ENCODE results near the gene MAB21L4. TPM values are rescaled to one million over a fixed set of nuclear protein-coding genes. Genes with fewer than 3 reads are reported as not detected.

Gene MAB21L4
- total RNA-seq, 1 donor from 2014 or later, result not detected

DNA sequence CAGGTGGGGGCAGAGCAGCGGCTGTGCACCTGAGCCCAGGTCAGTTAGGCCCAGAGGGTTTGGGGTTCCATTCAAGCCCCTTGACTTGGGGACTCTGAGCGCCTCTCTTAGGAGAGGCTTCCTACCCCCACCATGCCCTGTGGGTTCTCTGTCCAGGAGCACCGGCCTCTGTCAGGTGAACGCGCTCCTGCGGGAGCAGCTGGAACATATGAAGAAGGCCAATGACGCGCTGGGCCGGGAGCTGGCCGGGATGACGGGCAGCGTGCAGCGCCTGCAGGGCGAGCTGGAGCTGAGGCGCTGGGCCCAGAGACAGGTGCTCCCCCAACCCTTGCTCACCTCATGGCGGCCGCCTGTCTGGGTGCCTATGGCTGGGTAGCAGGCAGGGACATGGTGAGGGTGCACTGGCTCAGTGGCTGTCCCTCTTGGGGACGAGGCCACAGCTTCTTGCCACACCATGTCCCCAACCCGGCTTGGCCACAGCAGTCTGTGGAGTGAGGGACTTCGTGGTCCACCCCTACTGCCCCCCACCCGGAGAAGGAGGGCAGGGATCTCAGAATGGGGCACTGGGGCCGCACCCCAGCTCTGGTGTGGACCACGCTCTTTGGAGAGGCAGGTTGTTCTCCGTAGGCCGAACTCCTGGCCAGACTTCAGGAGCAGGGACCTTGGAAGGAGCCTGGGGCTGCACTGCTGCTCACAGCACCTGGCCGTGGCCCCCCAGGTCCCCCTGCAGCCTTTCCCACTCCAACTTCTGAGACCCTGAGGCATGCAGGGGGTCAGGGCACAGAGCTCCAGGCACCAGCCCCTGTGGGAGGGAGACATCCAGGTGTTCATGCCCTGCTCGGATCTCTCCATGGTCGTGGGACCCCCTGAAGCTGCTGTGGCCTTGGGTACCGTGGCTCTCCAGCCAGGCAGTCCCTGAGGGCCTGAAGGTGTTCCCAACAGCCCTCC is 29.9 kb upstream of the MAB21L4 start:
- no peak for DNase-seq (ENCODE audit: low read depth in 2 of 2)

DNA sequence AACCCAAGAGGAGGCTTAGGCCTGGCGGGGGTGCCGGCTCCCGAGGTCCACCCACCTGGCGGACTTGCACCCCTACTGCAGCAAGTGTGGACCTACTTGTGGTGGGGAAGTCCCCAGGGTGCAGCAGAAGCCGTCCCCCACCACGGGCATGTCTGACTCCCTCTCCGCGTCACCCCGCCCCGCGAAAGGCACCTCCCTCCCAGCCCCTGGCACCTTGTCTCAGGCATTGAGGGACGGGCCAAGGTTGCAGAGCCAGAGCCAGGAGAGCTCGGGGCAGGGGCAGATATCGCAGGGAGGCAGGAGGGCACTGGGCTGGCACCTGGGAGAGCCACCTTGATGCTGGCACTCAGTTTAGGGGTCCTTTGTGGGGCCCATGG is 29.2 kb upstream of the MAB21L4 start:
- DNase-seq (ENCODE audit: low read depth in 2 of 2), result no peak

DNA sequence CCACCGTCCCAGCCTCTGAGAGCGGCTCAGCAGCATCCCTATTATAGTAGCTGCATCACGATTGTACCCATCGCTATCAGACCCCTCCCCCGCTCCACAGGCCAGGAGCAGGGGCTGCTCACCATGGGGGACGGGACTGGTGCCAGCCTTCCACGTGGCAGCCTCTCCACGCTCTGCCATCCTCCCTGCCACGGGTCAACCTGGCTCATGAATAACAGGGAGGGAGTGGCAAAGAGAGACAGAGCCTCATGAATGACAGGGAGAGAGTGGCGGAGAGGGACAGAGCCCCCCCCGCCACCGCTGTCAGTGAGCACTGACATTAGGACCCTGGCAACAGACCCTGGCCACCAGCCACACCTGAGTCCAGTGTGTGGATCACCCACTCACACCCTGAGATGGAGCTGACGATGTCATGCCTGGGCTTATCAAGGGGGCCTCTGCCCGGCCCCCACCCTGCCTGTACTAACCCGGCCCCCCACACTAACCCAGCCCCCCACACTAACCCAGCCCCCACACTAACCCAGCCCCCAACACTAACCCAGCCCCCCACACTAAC is 27.1 kb upstream of the MAB21L4 start:
- DNase-seq (ENCODE audit: low read depth in 2 of 2), result no peak

DNA sequence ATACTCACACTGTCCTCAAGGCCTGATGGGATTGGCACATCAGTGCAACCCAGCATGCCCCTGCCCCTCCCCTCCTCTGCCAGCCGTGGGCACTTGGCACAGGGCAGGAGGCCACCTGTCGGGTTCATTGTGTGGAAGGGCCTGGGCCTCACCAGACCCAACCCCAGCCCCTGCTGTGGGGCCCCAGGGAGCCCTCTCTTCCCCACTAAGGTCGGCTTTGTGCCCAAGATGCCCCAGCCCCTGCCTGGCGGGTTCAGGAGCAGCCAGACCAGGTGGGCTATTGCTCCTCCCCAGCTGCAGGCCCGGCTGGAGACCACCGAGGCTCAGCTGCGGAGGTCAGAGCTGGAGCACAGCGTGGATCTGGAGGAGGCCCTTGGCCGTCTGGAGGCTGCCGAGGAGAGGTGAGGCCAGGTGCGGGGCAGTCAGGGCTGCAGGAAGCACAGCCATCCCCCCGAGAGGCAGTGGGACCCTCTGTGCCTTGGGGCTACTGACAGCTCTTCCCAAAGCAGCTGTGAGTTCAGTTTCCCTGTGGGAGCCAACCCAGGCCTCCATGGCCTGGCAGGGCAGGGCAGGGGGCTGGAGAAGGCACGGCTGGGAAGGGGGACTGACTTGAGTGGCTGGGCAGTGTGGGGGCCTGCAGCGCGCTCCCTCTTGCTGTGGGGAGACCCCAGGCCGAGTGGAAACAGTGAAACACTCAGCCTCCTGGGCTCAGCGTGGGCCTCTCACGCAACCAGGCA is 26.5 kb upstream of the MAB21L4 start:
- DNase-seq (ENCODE audit: low read depth in 2 of 2), result no peak

DNA sequence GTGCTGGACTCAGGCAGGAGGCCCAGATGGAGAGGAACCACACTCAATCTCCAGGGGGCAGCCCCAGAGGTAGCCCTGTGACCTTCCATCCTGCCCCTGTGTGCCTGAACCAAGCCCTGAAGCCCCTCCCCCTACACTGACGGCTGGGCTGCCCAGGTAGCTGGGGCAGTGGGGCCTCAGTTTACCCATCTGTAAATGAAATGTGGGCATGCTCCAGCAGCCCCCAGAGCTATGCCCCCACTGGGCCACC is 26.0 kb upstream of the MAB21L4 start:
- DNase-seq (ENCODE audit: low read depth in 2 of 2), result no peak

DNA sequence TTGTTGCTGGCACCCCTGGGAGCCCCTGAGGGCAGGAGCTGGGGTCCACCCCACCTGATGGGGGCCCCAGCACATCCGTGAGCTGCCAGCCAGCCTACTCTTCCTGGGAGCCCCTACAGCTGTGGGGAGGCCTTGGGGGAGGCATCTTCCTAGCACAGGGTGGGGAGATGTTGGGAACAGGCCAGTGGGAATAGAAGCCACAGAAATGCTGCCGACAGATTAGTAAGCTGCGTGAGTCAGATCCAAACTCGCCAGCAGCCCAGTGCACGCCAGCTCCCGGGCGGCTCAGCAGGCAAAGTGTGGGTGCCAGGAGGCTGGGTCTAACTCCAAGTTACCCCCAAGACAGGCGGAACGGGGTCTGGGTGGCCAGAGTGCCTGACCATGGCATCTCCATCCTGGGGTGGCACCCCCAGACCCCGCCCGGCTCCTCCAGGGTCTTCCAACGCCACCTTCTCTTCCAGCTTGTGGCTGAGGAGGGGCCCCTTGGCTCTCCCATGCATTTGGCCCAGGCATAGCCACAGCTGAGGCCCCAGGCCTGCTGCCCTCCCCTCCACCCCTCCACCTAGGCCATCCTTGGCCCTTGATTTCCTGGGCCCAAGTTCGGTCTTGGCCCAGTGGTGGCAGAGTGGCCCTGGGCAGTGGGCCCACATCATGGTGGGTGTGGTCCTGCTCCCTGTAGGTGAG is 25.5 kb upstream of the MAB21L4 start:
- no peak for DNase-seq (ENCODE audit: low read depth in 2 of 2)

DNA sequence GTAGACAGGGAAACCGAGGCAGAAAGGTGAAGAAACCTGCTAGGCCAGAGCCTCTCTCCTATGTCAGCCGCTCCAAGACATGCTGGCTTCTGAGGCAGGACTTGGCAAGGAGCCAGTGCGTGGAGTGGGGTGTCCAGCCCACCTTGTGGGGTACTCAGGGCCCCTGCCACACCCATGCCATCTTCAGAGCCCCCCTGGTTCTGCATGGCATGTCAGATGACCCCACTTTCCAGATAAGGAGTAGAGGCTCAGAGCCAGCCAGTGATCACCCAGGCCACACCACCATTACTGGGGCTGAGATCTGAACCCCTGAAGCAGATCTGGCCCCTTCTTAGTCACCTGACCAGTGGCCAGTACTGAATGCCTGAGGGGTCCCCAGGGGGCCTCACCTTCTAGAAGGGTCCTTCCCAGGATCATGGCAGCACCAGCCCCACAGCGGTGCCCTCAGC is 24.9 kb upstream of the MAB21L4 start:
- DNase-seq (ENCODE audit: low read depth in 2 of 2), result no peak

DNA sequence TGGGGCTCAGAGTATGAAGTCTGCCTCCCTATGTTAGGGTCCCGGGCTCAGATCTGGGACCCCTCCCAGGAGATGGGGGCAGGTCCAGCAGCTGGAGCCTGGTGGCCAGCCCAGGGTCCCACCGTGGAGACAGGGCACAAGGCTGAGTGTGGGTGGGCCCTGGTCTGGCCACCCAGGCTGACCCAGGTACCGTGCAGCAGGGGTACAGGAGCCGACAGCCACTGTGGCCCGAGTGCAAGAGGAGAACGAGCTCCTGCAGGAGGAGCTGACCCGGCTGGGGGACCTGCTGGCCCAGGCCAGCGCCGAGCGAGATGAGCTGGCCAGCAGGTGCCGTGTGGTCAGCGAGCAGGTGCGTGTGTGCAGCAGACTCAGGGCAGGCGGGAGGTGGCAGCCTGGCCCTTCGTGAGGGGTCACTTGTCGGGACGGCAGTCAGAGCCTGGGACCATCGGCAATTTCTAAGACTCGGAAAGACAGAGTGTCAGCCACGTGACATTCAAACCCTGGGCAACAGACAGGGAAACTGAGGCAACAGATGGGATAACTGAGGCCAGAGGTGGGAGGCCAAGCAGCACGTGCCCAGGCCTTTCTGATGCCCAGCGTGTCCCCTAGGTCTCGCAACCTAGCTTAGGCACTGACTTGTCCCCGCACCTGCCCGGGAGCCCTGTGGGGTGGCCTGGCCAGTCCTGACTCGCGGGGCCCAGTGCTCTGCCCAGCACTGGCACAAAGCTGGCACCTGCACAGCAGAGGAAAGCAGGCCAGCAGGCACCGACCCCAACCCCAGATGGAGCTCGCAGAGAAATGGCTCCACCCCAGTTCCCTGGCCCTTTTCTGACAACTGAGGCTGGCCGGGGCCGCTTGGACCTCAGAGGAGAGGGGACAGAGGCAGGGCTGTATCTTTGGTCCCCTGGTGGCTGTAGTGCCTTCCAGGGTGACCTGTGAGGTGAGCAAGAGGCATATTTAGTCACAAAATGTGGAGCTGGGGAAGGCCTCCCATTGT is 24.1 kb upstream of the MAB21L4 start:
- no peak for DNase-seq (ENCODE audit: low read depth in 2 of 2)

DNA sequence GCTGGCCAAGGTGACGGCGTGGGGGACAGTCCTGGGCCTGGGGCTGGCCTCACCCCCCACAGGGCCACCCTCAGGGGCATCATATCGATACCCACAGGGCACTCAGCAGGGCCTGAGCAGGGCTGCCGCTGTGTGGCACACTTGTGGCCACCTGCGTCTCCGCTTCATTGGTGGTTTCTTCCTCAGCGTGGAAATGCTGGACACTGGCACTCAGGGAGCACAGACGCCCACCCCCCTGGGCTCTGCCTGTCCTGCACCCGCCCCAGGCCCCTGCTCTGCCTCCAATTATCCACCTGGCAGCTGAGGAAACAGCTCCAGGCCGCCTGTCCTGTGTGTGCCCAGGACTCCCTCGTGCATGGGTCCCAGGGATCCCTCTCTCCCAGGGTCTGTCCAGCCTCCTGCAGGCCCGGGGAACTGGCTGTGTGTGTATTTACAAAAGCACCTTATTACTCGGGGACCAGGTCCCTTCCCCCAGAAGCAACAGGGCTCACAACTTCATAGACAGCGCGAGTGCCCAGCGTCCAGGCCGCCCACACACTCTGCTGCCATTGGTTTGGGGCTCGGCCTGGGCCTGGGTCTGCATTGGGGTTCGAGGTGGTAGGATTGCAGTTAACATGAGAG is 23.3 kb upstream of the MAB21L4 start:
- no peak for DNase-seq (ENCODE audit: low read depth in 2 of 2)

DNA sequence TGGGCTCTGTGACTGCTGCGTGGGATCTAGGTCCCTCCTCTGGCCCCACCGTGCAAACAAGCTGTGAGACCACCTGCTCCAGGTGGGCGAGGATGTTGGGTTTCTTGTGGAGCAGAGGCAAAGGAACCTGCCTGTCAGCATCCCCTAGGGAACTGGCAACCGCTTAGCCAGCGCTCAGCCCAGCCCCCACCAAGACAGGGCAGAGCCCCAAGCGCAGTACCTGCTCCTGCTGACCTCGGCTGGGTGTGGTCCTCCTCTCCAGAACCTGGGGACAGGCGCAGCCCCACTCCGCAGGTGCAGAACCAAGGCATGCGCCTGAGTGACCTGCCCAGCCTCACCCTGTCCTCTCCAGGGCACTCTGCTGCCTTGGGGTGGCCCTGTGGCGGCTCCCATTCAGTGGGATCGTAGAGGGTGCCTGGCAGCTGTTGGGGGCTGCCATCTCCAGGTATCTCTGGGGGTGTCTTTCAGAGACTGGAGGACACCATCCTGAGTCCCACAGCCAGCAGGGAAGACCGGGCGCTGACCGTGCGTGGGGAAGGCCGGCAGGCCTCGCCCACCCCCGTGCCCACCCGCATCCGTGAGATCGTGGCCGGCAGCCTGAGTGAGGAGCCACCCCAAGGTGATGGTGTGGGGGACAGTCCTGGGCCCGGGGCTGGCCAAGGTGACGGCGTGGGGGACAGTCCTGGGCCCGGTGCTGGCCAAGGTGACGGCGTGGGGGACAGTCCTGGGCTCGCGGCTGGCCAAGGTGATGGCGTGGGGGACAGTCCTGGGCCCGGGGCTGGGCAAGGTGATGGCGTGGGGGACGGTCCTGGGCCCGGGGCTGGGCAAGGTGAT is 22.5 kb upstream of the MAB21L4 start:
- no peak for DNase-seq (ENCODE audit: low read depth in 2 of 2)

DNA sequence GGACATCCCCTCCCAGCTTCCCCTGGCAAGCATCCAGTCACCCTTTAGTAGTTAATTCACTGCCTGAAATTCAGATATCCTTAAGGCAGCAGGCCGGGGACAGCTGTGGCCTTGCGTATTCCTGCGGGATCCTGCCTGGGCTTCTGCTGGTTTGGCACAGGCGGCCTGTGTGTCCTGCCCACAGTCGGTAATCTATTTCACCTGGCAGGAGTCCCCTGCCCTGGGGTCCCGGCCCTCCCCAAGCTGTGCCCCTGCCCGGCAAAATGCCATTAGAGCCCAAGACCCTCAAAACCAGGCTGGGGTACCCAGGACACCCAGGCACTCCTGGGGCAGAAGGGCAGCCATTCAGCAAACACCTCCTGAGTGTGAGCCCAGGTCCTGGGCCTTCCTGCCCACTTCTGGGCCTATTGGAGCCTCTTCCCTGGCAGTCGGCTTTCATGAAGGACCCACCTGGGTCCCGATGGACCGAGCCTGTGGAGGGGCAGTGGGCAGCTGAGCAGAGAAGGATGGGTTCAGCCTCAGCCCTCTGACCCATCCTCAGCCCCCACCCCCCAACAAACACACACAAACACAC is 21.8 kb upstream of the MAB21L4 start:
- no peak for DNase-seq (ENCODE audit: low read depth in 2 of 2)

DNA sequence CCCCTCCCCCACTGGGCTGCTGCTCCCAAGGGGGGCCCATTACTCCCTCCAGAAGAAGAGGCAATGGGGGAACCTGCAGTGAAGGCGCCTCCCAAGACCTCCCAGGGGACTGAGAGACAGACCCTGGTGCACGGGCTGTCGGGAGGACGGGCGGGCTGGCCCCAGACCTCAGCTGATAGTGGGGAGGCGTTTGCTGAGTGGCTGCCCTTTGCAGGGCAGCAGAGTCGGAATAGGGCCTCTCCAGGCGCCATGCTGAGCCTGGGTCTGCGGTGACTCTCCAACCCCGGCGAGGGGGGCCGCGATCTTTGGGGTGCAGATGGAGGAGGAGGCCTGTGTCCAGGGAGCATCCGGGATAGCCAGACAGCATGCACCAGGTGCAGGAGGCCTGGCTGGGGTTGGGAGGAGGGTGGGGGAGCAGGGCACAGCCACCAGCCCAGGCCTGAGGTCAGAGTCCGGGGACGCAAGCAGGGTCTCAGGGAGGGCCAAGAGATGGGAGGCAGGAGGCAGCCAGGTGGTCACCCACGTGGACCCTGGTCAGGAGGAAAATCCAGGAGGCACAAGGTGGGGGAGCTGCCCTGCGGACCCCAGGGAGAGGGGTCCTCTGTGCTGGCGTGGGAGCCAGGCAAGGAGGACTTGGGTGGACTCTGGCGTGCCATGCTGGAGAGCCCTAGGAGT is 21.2 kb upstream of the MAB21L4 start:
- no peak for DNase-seq (ENCODE audit: low read depth in 2 of 2)

DNA sequence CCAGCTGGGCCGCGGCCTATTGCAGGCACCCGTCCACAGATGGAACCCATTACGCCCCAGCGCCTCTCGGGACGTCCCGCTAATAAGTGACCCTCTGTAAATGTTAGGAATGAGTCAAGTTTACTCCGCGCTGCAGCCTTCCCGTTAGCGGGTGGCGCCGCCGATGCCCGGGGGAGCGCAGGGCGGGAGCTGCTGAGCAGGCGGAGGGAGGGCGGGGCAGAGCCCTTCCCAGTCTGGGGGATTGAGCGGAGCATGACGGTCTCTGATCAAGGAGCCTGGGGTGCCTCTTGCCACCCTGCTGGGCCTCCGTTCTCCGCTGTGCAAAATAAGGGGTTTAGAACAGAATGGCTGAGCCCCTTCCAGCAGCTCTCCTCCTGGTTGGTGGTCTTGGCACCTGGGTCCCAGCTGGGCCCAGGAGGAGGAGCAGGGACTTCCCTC is 20.6 kb upstream of the MAB21L4 start:
- no peak for DNase-seq (ENCODE audit: low read depth in 2 of 2)

DNA sequence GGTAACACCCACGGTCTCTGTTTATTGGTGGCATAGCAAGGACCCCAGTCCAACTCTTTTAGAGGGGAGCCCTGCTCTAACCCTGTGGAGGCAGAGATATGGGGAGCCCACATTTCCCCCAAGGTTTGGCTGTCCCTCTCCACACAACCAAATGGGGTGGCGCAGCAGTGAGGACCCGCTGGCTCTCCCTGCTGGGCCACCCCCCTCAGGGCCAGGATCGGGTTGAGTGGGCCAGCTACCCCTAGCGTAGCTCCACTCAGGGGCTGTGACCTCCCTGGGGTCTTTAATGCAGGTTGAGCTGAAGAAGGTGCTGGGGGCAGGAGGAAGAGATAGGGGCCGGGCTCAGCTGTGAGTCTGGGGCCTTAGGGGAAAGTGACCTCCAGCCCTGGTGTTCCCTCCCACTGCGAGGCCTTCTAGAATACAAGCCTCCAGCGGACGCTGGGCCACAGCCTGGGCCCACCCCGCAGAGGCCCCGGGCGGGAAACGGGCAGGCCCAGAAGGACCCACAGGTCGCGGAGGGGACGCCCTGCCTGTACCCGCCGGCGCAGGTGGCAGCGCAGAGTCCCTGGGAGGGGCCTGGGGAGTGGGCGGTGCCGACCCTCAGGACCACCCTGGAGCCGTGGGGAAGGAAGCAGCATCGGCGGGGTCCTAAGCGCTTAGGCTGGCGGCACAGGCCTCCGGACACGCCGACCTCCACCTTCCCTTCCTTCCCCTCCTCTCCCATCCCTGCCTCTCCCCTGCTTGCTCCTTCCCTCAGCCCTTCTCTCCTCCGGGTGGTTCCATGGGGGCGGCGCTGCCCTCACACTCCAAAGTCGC is 19.8 kb upstream of the MAB21L4 start:
- DNase-seq (ENCODE audit: low read depth in 2 of 2), result no peak

DNA sequence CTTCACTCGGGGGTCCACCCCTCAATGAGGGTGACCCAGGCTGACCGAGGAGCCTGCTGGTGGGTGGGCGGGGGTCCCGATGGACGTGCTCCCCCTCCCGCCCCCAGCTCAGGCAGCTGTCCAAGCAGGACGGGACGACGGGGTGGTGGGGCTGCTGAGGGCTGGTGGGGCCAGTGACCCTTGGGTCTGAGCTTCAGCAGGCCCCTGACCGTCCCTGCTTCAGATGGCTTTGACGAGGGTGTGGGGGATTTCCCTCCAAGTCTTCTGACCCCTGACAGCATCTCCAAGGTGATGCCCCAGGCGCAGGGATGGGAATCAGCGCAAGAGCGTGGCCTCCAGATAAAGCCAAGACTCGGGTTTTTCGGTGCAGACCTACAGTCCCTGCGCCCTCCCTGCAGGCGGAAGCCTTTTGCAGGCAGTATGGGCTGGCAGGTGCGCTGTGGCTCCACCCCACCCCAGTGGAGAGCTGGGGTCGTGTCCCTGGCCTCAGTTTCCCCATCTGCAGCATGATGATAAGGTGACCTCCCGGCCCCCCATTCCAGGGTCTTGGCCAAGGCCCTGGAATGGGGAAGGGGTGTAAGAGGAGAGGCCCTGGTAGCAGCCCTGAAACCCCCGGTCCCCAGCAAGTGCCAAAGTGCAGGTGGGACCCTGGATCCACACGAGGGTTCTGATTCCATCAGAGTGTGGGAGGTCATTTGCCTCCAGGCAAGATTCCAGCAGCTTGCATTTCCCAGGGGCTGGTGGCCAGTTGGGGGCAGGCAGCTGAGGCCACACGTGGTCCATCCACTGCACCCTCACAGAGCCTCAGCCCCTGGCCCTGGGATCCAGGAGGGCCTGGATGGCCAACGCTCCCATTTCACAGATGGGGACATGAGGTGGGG is 18.9 kb upstream of the MAB21L4 start:
- no peak for DNase-seq (ENCODE audit: low read depth in 2 of 2)

DNA sequence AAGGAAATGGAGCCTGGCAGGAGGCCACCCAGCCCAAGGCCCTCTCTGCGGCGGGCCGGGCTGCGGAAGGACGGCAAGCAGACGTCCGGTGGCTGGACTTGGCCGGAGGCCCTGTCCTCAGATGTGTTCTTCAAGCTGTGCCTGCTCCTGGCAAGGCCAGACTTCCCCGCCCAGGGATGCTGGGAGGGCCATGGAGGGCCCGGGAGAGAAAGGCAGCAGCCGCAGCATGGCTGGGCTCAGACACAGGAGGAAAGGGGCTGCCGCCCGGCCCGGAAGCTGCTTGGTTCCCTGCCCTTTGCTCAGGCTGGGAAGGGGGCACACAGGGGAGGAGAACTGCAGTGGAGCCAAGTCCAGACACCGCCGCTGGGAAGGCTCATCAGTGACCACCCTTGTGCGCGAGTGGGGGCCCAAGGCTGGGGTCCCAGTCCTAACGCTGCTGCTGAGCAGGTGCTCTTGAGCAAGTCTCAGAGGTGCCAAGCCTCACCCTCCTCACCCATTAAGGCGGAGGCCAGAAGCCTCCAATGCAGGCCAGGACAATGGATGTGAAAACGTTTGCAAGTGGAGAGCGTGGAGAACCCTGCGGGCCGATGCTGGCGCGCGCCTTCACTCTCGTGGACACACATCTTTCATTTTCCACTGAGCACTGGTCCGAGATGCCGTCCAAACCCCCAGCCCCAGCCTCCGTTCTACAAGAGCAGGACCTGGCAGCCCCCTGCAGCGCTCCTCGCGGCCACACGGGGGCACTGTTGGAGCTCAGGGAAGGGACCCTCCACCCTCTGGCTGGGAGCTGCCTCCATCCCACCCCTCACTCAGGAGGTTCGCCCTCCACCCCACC is 18.1 kb upstream of the MAB21L4 start:
- DNase-seq (ENCODE audit: low read depth in 2 of 2), result peak in 1 of 2 donors; percentile 75

Measured in dermis microvascular lymphatic vessel endothelial cell (primary cell).